Duodenal mucosa (tissue), 2 donors: ENCODE data around the gene MYMX.
A peak's percentile ranks its signal among the peaks of the same experiment; 100 is the strongest.

ENCODE experiments used
- H3K27ac ChIP-seq: one replicate; pipeline ENCODE4 v1.7.0; 2013; ENCODE audit warnings: low read depth, low read length
- H3K27me3 ChIP-seq, 2 donors: one replicate each; pipeline ENCODE4 v1.7.0; 2013; ENCODE audit warnings: low read length in 2 of 2, control low read depth in 1 of 2; ENCODE audit not compliant: insufficient read depth in 2 of 2, control insufficient read depth in 1 of 2
- H3K36me3 ChIP-seq, 2 donors: one replicate each; pipeline ENCODE4 v1.7.0; 2013; ENCODE audit warnings: low read length in 2 of 2, control low read depth in 1 of 2; ENCODE audit not compliant: insufficient read depth in 2 of 2, control insufficient read depth in 1 of 2
- H3K4me1 ChIP-seq, 2 donors: one replicate each; pipeline ENCODE4 v1.7.0; 2013; ENCODE audit warnings: low read length in 2 of 2, control low read depth in 1 of 2; ENCODE audit not compliant: insufficient read depth in 2 of 2, control insufficient read depth in 1 of 2
- H3K4me3 ChIP-seq, 2 donors: one replicate each; pipeline ENCODE4 v1.7.0; 2013; ENCODE audit warnings: low read length in 2 of 2, low read depth in 1 of 2
- H3K9ac ChIP-seq, 2 donors: one replicate each; pipeline ENCODE4 v1.7.0; 2013; ENCODE audit warnings: low read length in 2 of 2, low read depth in 1 of 2
- H3K9me3 ChIP-seq, 2 donors: one replicate each; pipeline ENCODE4 v1.7.0; 2013; ENCODE audit warnings: low read length in 2 of 2, control low read depth in 1 of 2; ENCODE audit not compliant: control insufficient read depth in 1 of 2

Gene MYMX

DNA sequence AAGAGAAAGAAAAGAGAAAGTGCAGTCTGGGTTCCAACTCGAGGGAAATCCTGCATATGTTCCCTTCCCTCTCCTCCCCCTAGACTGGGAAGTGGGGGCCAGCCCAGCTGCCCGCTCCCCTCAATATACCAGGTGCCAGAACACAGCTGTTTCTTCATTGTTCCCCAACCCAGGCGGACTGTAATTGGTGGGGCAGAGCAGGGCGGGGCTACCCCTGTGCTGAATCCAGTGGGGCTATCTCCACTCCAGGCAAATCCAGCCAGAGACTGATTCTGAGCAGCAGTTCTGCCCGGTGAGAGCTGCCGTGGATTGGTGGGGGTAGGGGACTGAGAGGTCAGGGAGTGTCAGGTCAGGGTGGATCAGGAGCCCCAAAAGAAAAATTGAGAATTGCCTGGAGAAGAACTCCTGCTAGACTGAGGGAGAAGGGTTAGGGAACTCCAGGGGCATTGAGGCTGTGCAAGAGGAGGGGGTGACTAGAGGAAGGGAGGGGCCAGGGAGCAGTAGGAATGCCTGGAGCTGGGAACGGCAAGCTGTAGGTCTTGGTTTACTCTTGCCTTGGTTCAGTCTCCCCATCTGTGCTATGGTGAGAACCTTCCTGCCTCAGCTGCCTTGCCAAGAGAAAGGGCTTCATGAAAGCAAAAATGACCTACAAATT, at the start of gene MYMX:
TSS of gene MYMX (plus strand) at position 250 of the 655 bp plus-strand sequence. CDS start 546 bp downstream, outside the sequence.
- no peaks in the 10 kb centered on the region for H3K9me3 ChIP-seq
- peaks cover 26 to 33% of the 10 kb centered on the region in 2 donors for H3K4me1 ChIP-seq
- H3K9ac ChIP-seq, result peak within 1 kb of the TSS in 1 of 2 donors; percentile 12
- no peak within 1 kb of the TSS for H3K27ac ChIP-seq
- H3K4me3 ChIP-seq, result no peak within 1 kb of the TSS
- H3K36me3 ChIP-seq, result no peaks in the 10 kb centered on the region
- no peaks in the 10 kb centered on the region for H3K27me3 ChIP-seq

DNA sequence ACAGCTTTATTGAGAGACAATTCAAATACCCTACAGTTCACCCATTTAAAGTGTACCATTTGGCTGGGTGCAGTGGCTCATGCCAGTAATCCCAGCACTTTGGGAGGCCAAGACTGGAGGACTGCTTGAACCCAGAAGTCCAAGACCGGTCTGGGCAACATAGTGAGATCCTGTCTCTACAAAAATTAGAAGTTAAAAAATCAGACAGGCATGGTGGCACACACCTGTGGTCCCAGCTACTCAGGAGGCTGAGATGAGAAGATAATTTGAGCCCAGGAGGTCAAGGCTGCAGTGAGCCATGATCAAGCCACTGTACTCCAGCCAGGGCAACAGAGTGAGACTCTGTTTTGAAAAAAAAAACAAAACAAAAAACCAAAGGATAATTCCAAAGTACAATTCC, 49.2 kb upstream of the MYMX start:
- Histone ChIP-seq H3K27ac (no peak overlapping the region), H3K36me3 (no peaks in the 10 kb centered on the region)

DNA sequence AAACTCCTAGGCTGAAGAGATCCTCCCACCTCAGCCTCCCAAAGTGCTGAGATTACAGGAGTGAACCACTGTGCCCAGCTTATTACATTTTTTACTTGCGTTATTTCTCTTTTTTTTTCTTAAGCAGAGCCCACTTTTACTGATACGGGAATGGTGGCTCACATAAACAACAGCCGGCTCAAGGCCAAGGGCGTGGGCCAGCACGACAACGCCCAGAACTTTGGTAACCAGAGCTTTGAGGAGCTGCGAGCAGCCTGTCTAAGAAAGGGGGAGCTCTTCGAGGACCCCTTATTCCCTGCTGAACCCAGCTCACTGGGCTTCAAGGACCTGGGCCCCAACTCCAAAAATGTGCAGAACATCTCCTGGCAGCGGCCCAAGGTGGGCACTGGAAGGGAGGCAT, 47.6 kb upstream of the MYMX start:
- H3K4me1 ChIP-seq, result peaks cover 12 to 13% of the 10 kb centered on the region in 2 donors
- no peak overlapping the region for H3K4me3 ChIP-seq
- H3K27ac ChIP-seq, result no peak overlapping the region
- peaks cover 0 to 2% of the 10 kb centered on the region in 2 donors for H3K27me3 ChIP-seq
- no peak overlapping the region for H3K9ac ChIP-seq
- no peaks in the 10 kb centered on the region for H3K9me3 ChIP-seq
- no peaks in the 10 kb centered on the region for H3K36me3 ChIP-seq

More for the DNA sequence above, 49.2 kb upstream of the MYMX start:
- no peak overlapping the region for H3K9ac ChIP-seq
- peaks cover 8 to 9% of the 10 kb centered on the region in 2 donors for H3K4me1 ChIP-seq
- H3K27me3 ChIP-seq, result peaks cover 2 to 5% of the 10 kb centered on the region in 2 donors
- no peak overlapping the region for H3K4me3 ChIP-seq
- no peaks in the 10 kb centered on the region for H3K9me3 ChIP-seq

DNA sequence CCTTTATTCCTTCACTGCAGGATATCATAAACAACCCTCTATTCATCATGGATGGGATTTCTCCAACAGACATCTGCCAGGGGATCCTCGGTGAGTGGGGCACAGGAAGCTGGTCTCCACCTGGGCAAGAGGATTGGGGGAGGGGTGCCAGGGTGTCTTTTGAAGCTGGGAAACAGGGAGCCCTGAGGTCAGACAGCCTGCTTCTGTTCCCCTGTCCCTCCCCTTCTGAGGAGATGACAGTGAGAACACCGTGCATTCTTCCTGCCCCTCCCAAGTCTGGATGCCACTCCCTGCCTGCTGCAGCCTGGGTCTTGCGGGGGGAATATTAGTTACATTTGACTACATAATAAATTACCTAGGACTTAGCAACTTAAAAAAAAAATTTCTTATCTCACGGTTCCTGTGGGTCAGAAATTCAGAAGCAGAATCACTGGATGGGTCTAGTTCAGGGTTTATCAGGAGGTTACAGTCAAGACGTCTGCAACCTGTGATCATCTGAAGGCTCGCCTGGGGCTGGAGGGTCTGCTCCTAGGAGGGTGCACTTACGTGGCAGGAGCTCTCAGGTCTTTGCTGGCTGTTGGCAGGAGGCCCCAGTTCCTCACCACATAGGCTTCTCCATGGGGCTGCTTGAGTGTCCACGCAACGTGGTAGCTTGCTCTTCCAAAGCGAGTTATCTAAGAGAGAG, 46.7 kb upstream of the MYMX start:
- no peak overlapping the region for H3K4me3 ChIP-seq
- peaks cover 0 to 2% of the 10 kb centered on the region in 2 donors for H3K27me3 ChIP-seq
- no peak overlapping the region for H3K27ac ChIP-seq
- peaks cover 12 to 13% of the 10 kb centered on the region in 2 donors for H3K4me1 ChIP-seq
- no peak overlapping the region for H3K9ac ChIP-seq
- no peaks in the 10 kb centered on the region for H3K9me3 ChIP-seq
- H3K36me3 ChIP-seq, result no peaks in the 10 kb centered on the region

DNA sequence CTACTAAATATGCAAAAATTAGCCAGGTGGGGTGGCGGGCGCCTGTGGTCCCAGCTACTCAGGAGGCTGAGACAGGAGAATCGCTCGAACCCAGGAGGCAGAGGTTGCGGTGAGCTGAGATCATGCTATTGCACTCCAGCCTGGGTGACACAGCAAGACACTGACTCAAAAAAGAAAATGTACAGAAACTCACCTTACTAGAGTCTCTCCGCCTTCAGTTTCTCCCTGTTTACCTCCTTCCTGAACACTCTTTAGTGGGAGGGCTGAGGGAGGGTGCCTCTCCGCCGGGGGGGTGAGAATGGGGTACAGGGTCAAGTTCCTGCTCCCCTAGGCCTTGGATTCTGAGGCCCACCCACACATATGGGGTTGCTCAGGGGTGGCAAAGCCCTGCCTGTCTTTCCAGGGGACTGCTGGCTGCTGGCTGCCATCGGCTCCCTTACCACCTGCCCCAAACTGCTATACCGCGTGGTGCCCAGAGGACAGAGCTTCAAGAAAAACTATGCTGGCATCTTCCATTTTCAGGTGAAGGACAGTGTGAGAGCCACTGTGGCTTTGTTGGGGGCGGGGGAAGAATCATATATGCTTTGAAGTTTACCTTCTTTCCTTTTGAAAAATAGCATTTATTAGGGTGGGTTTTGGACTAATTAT, 44.7 kb upstream of the MYMX start:
- Histone ChIP-seq H3K4me1 (peaks cover 15 to 23% of the 10 kb centered on the region in 2 donors), H3K36me3 (no peaks in the 10 kb centered on the region), H3K27me3 (no peaks in the 10 kb centered on the region), H3K9me3 (no peaks in the 10 kb centered on the region), H3K27ac (no peak overlapping the region), H3K4me3 (no peak overlapping the region), H3K9ac (no peak overlapping the region)

DNA sequence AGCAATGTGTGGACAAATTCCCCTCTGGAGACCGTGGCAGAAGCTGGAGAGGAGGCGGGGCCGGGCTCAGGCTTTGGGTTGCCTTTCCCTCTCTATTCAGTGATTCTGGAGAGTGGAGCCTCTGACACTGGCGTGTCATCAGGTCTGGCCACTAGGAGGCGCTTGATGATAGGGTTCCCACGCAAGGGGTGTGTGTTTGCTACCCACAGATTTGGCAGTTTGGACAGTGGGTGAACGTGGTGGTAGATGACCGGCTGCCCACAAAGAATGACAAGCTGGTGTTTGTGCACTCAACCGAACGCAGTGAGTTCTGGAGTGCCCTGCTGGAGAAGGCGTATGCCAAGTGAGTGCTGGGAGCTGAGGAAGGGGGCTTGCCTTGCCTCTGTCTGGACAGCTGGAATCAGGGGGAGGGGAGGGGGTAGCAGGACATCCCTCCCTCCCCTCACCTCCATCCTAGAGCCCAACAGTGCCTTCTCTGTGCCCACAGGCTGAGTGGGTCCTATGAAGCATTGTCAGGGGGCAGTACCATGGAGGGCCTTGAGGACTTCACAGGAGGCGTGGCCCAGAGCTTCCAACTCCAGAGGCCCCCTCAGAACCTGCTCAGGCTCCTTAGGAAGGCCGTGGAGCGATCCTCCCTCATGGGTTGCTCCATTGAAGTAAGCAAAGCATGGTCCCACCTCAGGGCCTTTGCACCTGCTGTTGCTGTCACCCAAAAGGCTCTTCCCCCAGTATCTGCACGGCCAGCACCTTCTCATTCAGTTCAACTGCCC, 43.8 kb upstream of the MYMX start:
- H3K4me1 ChIP-seq, result peaks cover 19 to 28% of the 10 kb centered on the region in 2 donors
- no peak overlapping the region for H3K4me3 ChIP-seq
- peak overlapping the region in 1 of 2 donors; percentile 20 for H3K9ac ChIP-seq
- H3K27me3 ChIP-seq, result no peaks in the 10 kb centered on the region
- H3K9me3 ChIP-seq, result no peaks in the 10 kb centered on the region
- no peaks in the 10 kb centered on the region for H3K36me3 ChIP-seq
- H3K27ac ChIP-seq, result no peak overlapping the region

DNA sequence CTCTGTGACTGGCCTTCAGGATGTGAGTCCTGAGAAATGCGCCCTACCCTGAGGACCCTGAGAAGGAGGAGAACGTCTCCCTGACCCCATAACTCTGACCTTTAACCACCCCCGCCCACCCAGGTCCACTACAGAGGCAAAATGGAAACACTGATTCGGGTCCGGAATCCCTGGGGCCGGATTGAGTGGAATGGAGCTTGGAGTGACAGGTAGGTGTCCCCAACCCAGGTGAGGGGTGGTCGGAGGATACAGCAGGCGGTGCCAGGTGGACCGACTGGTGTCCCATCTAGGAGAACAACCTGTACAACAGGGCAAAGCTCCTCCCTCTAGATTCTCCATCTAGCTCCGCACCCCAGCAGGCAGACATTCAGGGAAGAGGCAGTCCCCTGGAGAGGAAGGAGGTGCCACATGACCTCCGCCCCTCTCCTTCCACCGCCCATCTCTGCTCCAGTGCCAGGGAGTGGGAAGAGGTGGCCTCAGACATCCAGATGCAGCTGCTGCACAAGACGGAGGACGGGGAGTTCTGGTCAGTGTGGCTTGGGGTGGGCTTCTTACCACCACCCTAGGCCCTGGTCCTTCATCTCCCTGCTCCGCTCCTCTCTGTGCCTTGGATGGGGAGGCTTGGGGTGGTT, 40.5 kb upstream of the MYMX start:
- H3K36me3 ChIP-seq, result no peaks in the 10 kb centered on the region
- H3K27me3 ChIP-seq, result no peaks in the 10 kb centered on the region
- H3K4me1 ChIP-seq, result peaks cover 16 to 27% of the 10 kb centered on the region in 2 donors
- H3K9ac ChIP-seq, result no peak overlapping the region
- H3K27ac ChIP-seq, result no peak overlapping the region
- H3K9me3 ChIP-seq, result no peaks in the 10 kb centered on the region
- H3K4me3 ChIP-seq, result peak overlapping the region in 1 of 2 donors; percentile 16

DNA sequence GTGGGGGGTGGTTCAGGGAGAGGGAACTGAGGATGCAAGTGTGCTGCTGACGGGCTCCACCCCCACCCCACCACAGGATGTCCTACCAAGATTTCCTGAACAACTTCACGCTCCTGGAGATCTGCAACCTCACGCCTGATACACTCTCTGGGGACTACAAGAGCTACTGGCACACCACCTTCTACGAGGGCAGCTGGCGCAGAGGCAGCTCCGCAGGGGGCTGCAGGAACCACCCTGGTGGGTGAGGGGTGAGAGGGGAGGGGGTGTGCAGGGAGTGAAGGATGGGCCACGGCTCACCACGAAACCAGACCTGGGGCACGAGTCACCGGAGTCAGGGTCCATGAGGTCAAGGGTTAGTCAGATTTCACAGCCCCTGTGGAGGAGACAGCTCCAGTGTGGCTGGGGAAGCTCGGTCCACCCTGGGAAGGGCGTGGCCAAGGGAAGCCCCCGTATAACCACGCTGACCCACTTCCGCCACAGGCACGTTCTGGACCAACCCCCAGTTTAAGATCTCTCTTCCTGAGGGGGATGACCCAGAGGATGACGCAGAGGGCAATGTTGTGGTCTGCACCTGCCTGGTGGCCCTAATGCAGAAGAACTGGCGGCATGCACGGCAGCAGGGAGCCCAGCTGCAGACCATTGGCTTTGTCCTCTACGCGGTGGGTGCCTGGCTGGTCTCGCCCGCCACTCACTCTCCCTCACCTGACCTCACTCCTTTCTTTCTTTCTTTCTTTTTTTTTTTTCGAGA, 39.8 kb upstream of the MYMX start:
- H3K27me3 ChIP-seq, result no peaks in the 10 kb centered on the region
- no peaks in the 10 kb centered on the region for H3K9me3 ChIP-seq
- peaks cover 16 to 27% of the 10 kb centered on the region in 2 donors for H3K4me1 ChIP-seq
- no peak overlapping the region for H3K4me3 ChIP-seq
- H3K36me3 ChIP-seq, result no peaks in the 10 kb centered on the region
- H3K27ac ChIP-seq, result no peak overlapping the region
- no peak overlapping the region for H3K9ac ChIP-seq

DNA sequence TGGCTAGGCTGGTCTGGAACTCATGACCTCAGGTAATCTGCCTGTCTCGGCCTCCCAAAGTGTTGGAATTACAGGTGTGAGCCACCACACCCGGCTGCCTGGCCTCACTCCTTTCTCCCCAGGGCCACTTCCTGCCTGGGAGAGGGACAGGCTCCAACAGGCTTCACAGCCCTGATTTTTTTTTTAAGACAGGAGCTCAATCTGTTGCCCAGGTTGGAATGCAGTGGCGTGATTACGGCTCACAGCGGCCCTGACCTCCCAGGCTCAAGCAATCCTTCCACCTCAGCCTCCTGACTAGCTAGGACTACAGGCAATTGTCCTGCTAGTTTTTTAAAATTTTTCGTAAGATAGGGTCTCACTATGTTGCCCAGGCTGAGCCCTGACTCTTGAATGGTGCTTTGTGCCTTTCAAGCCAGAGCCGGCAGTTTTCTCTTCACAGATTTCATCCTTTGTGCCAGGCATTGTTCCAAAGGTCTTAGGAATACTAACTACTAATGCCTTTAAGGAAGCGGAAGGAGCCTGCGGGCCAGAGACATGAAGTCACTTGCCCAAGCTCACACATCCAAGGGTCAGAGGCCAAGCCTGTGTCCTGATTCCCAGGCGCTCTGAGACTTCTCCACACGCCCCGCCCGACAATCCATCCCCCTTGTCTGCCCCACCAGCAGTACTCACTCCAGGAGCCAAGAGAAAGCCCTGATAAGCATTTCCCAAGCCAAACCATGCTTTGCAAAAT, 38.9 kb upstream of the MYMX start:
- Histone ChIP-seq H3K9ac (no peak overlapping the region), H3K27ac (no peak overlapping the region), H3K4me3 (no peak overlapping the region), H3K36me3 (no peaks in the 10 kb centered on the region), H3K4me1 (peaks cover 14 to 22% of the 10 kb centered on the region in 2 donors), H3K9me3 (no peaks in the 10 kb centered on the region), H3K27me3 (no peaks in the 10 kb centered on the region)
